Endothelial cell (in vitro differentiated cells): Measurements from ENCODE around the gene RALGAPB. TPM values are rescaled to one million over a fixed set of nuclear protein-coding genes. Genes with fewer than 3 reads are reported as not detected.

Source experiments
- DNase-seq: peaks from one replicate; pipeline ENCODE4 v3.0.0; 2021; ENCODE audit warnings: low spot score
- H3K27ac Mint-ChIP-seq: one replicate; pipeline ENCODE4 v1.8.0; 2021; ENCODE audit warnings: mixed read lengths, inconsistent platforms; ENCODE audit not compliant: unreplicated experiment
- H3K27me3 Mint-ChIP-seq: one replicate; pipeline ENCODE4 v1.8.0; 2021; ENCODE audit warnings: mild to moderate bottlenecking, moderate library complexity, mixed read lengths, inconsistent platforms; ENCODE audit not compliant: unreplicated experiment
- H3K36me3 Mint-ChIP-seq: one replicate; pipeline ENCODE4 v1.8.0; 2021; ENCODE audit warnings: mild to moderate bottlenecking, low read depth, mixed read lengths, inconsistent platforms; ENCODE audit not compliant: unreplicated experiment
- H3K4me1 Mint-ChIP-seq: one replicate; pipeline ENCODE4 v1.8.0; 2021; ENCODE audit warnings: mild to moderate bottlenecking, mixed read lengths, inconsistent platforms; ENCODE audit not compliant: unreplicated experiment
- H3K4me3 Mint-ChIP-seq: one replicate; pipeline ENCODE4 v1.8.0; 2021; ENCODE audit warnings: mild to moderate bottlenecking, mixed read lengths, inconsistent platforms; ENCODE audit not compliant: unreplicated experiment
- H3K9me3 Mint-ChIP-seq: one replicate; pipeline ENCODE4 v1.8.0; 2021; ENCODE audit warnings: mixed read lengths, inconsistent platforms; ENCODE audit not compliant: unreplicated experiment
- total RNA-seq: library from RNA; stranded (reverse); fragmentation: NEBNext Ultra II Directional; extraction: Animal tissue kit (Norgen Biotek cat#: 25700); gene quantifications from one replicate; pipeline ENCODE4 v1.2.1, GENCODE V29; 2021; ENCODE audit not compliant: unreplicated experiment
- TF ChIP-seq, protein P1 (sequence below): fragments of 200-600 bp; sonication (generic); IDR thresholded peaks from one replicate; pipeline ENCODE4 v1.5.0; 2021; ENCODE audit warnings: antibody characterized with exemption; ENCODE audit not compliant: unreplicated experiment

The RALGAPB gene
- total RNA-seq, 1 donor from 2014 or later = 46.0 TPM

DNA sequence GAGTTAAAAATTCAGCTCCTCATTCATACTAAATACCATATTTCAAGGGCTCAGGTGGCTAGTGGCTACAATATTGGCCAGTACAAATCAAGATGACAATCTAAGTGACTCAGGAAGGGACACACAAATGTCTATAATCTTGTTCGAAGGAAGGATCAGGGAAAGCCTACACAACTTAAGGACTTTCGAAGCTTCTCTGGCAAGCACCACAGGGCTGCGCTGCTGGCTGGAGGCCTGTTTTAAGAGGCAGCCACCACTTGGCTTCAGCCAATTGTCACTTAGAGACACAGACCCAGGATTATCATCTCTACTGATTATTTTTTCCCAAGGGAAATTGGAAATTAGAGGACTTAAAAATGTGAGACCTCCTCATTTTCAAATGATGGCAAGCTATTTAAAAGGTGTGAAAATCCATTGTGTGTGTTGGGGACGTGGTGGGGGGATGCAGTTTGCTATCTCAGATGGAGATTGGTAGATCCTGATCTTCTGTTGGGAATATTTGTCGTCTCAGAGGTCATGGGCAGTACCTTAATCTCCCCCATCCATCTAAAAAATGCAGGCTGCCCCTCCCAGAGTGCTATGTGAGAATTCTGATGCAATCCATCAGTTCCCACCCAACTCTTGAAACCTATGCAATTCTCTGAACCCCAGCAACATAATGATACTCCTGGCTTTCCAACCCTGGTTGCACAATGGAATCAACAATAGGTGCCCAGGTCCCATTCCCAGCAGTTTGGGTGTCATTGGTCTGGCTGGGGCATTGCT lies 140.3 kb downstream of the RALGAPB start:
- H3K4me1 Mint-ChIP-seq = peaks cover 4% of the 10 kb centered on the region
- H3K27ac Mint-ChIP-seq = no peak overlapping the region
- H3K4me3 Mint-ChIP-seq = no peak overlapping the region
- H3K27me3 Mint-ChIP-seq = peaks cover 8% of the 10 kb centered on the region
- no peaks in the 10 kb centered on the region for H3K9me3 Mint-ChIP-seq
- no peak for DNase-seq
- TF ChIP-seq, protein P1, sequence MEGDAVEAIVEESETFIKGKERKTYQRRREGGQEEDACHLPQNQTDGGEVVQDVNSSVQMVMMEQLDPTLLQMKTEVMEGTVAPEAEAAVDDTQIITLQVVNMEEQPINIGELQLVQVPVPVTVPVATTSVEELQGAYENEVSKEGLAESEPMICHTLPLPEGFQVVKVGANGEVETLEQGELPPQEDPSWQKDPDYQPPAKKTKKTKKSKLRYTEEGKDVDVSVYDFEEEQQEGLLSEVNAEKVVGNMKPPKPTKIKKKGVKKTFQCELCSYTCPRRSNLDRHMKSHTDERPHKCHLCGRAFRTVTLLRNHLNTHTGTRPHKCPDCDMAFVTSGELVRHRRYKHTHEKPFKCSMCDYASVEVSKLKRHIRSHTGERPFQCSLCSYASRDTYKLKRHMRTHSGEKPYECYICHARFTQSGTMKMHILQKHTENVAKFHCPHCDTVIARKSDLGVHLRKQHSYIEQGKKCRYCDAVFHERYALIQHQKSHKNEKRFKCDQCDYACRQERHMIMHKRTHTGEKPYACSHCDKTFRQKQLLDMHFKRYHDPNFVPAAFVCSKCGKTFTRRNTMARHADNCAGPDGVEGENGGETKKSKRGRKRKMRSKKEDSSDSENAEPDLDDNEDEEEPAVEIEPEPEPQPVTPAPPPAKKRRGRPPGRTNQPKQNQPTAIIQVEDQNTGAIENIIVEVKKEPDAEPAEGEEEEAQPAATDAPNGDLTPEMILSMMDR = no peak
- no peaks in the 10 kb centered on the region for H3K36me3 Mint-ChIP-seq

GRCh38 chr20:38615283-38615682 lies 142.6 kb downstream of the RALGAPB start:
- H3K27me3 Mint-ChIP-seq = peaks cover 5% of the 10 kb centered on the region
- DNase-seq = no peak
- TF ChIP-seq, protein P1 = no peak
- no peaks in the 10 kb centered on the region for H3K36me3 Mint-ChIP-seq
- no peak overlapping the region for H3K4me3 Mint-ChIP-seq
- H3K27ac Mint-ChIP-seq = no peak overlapping the region
- H3K9me3 Mint-ChIP-seq = no peaks in the 10 kb centered on the region
- H3K4me1 Mint-ChIP-seq = no peaks in the 10 kb centered on the region

DNA sequence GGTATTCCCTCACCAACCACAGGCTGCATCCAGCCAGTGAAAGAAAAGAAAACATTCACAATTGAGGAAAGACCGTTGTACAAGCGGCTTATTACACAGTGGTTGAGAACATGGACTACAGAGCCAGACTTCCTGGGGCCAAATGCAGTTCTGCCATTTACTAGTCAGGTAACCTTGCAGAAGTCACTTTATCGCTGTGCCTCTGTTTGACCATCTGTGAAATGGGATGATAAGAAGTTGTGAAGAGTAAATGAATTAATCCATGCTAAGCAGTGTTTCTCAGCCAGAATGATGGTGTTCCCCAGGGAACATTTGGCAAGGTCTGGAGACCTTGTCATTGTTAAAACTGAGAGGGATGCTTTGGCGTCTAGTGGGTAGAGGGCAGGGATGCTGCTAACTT lies 143.8 kb downstream of the RALGAPB start:
- Mint-ChIP-seq H3K4me3 (no peak overlapping the region), H3K27ac (no peak overlapping the region), H3K4me1 (peaks cover 6% of the 10 kb centered on the region), H3K9me3 (no peaks in the 10 kb centered on the region), H3K27me3 (peaks cover 5% of the 10 kb centered on the region), H3K36me3 (no peaks in the 10 kb centered on the region)
- TF ChIP-seq, protein P1 = no peak
- no peak for DNase-seq

DNA sequence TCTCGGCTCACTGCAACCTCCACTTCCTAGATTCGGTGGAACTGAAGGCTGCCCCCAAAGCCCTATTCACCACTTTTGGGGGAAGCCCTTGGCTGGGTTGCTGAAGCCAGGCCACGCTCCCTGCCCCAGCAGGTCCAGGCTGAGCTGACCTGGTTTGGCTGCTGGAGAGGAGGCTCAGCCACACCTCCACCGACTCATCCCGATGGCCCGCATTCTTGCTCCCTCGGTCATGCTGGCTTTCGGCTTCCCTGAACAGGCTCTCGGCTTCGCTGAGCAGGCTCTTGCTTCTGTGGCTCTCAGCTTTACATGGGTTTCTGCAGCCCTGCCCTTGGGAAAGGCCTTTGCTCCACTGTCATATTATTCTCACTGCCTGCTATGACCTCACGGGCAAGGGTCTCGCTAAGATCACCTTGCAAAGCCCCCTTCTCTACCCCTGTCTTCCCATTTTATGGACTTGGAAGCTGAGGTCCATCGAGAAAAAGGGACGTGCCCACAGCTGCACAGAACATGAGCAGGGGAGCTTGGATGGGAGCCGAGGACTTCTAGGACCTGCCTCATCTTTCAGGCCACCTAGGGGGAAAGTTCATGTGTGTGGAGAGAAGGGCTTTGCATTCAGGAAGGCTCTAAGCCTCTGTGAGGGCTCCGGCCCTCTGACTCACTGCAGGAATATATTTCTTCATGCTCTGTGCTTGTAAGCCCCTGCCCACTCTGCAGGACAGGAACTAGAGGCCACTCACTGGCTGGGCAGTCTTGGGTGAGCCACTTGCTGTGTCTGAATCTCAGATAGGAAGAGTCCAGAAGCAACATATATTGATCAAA lies 144.6 kb downstream of the RALGAPB start:
- no peaks in the 10 kb centered on the region for H3K36me3 Mint-ChIP-seq
- no peak overlapping the region for H3K27ac Mint-ChIP-seq
- no peak for DNase-seq
- TF ChIP-seq, protein P1 = no peak
- H3K27me3 Mint-ChIP-seq = peaks cover 5% of the 10 kb centered on the region
- H3K9me3 Mint-ChIP-seq = no peaks in the 10 kb centered on the region
- H3K4me1 Mint-ChIP-seq = peaks cover 6% of the 10 kb centered on the region
- no peak overlapping the region for H3K4me3 Mint-ChIP-seq

DNA sequence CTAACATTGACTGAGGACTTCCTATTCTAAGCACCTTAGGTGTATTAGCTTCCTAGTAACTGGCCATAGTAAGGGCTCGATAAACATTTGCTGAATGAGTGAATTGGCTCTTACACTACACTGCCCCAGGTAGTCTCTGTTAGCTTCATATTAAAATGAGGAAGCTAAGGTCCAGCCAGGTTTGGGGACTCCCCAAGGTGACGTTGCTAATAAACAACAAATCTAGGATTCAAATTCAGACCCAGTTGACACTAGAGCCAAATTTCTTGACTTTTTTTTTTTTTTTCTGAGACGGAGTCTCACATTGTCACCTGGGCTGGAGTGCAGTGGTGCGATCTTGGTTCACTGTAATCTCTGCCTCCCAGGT lies 145.2 kb downstream of the RALGAPB start:
- no peak for DNase-seq
- Mint-ChIP-seq H3K9me3 (no peaks in the 10 kb centered on the region), H3K4me1 (peaks cover 6% of the 10 kb centered on the region), H3K4me3 (no peak overlapping the region), H3K27me3 (peaks cover 5% of the 10 kb centered on the region), H3K36me3 (no peaks in the 10 kb centered on the region), H3K27ac (no peak overlapping the region)
- TF ChIP-seq, protein P1 = no peak
